ENCODE results near the gene DCAF11. TPM values are rescaled to one million over a fixed set of nuclear protein-coding genes. Genes with fewer than 3 reads are reported as not detected.

Gene DCAF11
- total RNA-seq, 1 donor from 2014 or later = 54.1 TPM

DNA sequence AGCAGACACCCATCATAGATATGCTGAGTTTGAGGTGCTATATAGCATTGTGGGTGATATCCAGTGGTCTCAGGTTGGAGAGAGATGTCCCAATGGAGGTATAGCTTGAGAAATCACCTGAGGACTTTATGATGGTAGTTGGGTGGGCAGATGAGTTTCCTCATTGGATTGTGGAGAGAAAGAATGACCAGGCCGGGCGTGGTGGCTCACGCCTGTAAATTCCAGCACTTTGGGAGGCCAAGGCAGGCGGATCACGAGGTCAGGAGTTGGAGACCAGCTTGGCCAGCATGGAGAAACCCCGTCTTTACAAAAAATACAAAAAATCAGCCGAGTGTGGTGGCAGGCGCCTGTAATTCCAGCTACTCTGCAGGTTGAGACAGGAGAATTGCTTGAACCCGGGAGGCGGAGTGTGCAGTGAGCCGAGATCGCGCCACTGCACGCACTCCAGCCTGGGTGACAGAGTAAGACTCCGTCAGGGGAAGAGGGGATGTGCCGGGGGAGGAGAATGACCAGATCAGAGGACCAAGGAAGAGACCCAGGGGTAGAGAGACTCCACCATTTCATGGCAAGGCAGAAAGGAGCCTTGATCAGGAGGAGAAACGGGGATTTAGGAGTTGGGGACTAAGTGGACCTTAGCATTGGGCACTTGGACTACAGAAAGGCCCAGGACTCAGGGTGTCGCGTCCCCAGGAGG lies 21.2 kb upstream of the DCAF11 start:
- Mint-ChIP-seq H3K4me3 (ENCODE audit: unreplicated experiment) (peak overlapping the region; percentile 82), H3K27me3 (ENCODE audit: unreplicated experiment) (peaks cover 14% of the 10 kb centered on the region), H3K36me3 (ENCODE audit: unreplicated experiment) (no peaks in the 10 kb centered on the region), H3K9me3 (ENCODE audit: unreplicated experiment) (peaks cover 12% of the 10 kb centered on the region), H3K4me1 (ENCODE audit: low read depth, unreplicated experiment) (peaks cover 29% of the 10 kb centered on the region), H3K27ac (ENCODE audit: unreplicated experiment) (peak overlapping the region; percentile 94)
- DNase-seq = no peak
- TF ChIP-seq, protein P1, sequence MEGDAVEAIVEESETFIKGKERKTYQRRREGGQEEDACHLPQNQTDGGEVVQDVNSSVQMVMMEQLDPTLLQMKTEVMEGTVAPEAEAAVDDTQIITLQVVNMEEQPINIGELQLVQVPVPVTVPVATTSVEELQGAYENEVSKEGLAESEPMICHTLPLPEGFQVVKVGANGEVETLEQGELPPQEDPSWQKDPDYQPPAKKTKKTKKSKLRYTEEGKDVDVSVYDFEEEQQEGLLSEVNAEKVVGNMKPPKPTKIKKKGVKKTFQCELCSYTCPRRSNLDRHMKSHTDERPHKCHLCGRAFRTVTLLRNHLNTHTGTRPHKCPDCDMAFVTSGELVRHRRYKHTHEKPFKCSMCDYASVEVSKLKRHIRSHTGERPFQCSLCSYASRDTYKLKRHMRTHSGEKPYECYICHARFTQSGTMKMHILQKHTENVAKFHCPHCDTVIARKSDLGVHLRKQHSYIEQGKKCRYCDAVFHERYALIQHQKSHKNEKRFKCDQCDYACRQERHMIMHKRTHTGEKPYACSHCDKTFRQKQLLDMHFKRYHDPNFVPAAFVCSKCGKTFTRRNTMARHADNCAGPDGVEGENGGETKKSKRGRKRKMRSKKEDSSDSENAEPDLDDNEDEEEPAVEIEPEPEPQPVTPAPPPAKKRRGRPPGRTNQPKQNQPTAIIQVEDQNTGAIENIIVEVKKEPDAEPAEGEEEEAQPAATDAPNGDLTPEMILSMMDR (IDR thresholded peaks at IDR 0.05; ENCODE audit: partially characterized antibody, unreplicated experiment) = no peak

DNA sequence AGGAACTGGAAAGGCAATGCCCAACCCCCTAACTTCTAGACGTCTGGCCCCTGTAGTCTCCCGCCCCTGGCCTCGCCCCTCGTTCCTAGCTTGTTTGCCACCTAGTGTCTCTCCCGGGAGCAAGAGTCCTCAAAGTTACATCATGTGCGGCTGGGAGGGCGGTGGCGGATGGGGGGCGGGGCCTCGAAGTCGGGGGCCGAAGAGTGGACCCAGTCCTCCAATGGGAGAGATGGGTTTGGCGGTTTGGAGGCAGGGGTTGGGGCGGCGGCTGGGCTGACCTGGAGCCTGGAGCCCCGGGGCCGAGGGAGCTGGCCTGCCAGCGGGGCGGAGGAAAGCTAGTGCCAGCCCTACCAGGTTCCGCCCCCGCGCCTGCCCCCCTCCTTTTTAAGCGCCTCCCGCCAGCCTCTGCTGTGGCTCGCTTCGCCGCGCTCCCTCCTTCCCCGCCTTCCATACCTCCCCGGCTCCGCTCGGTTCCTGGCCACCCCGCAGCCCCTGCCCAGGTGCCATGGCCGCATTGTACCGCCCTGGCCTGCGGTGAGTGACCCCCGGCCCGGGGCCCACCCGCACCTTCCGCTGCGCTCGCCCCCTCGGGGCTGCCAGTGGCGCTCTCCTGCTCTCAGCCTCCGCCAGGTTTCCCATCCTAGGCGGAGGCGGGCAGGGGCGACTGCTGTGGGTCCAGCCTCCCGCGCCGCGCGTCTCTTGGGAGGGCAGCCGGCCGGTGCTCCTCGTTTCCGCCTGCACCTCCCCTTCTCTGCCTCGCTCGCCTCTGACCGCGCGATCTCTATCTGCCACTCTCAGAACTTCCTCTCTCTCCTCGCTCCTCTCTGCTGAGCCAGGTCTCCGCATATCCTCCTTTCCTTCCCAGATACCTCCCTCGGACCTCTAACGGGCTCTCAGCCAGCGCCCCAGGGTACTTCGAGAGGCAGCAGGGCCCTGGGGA lies 20.4 kb upstream of the DCAF11 start, which contains the start of gene PCK2:
PCK2 (plus strand) TSS at position 411 of the 940 bp plus-strand sequence; CDS start at position 506, 95 bp downstream.
- Mint-ChIP-seq H3K27me3 (ENCODE audit: unreplicated experiment) (peaks cover 14% of the 10 kb centered on the region), H3K36me3 (ENCODE audit: unreplicated experiment) (no peaks in the 10 kb centered on the region), H3K4me1 (ENCODE audit: low read depth, unreplicated experiment) (peaks cover 29% of the 10 kb centered on the region), H3K9me3 (ENCODE audit: unreplicated experiment) (peaks cover 12% of the 10 kb centered on the region), H3K4me3 (ENCODE audit: unreplicated experiment) (peak within 1 kb of the TSS; percentile 100), H3K27ac (ENCODE audit: unreplicated experiment) (peak within 1 kb of the TSS; percentile 98)
- DNase-seq = peak; percentile 89
- TF ChIP-seq, protein P1 (IDR thresholded peaks at IDR 0.05; ENCODE audit: partially characterized antibody, unreplicated experiment) = no peak

DNA sequence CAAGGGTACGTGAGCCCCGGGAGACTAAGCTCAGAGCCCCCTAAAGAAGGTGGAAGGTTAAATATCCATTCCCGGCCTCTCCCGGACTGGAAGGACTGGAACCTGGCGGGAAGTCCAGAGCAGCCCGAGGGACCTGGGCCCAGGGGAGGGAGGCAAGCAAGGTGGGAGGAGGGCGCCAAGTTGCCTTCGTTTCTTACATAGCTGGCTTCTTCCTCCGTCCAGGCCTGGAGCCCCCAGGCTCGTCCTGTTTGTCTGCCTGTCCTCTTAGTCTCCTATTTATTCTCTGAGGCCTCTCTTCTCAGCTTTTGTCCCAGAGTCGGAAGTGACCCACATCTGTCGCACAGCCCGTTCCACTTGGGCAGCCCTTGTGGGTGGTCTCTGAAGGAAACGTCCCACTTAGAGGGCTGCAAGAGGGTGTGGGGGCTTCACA lies 19.7 kb upstream of the DCAF11 start:
- TF ChIP-seq, protein P1 (IDR thresholded peaks at IDR 0.05; ENCODE audit: partially characterized antibody, unreplicated experiment) = no peak
- Mint-ChIP-seq H3K4me1 (ENCODE audit: low read depth, unreplicated experiment) (peaks cover 24% of the 10 kb centered on the region), H3K9me3 (ENCODE audit: unreplicated experiment) (peaks cover 12% of the 10 kb centered on the region), H3K27ac (ENCODE audit: unreplicated experiment) (peak overlapping the region; percentile 98), H3K36me3 (ENCODE audit: unreplicated experiment) (no peaks in the 10 kb centered on the region), H3K4me3 (ENCODE audit: unreplicated experiment) (peak overlapping the region; percentile 100), H3K27me3 (ENCODE audit: unreplicated experiment) (peaks cover 14% of the 10 kb centered on the region)
- no peak for DNase-seq

DNA sequence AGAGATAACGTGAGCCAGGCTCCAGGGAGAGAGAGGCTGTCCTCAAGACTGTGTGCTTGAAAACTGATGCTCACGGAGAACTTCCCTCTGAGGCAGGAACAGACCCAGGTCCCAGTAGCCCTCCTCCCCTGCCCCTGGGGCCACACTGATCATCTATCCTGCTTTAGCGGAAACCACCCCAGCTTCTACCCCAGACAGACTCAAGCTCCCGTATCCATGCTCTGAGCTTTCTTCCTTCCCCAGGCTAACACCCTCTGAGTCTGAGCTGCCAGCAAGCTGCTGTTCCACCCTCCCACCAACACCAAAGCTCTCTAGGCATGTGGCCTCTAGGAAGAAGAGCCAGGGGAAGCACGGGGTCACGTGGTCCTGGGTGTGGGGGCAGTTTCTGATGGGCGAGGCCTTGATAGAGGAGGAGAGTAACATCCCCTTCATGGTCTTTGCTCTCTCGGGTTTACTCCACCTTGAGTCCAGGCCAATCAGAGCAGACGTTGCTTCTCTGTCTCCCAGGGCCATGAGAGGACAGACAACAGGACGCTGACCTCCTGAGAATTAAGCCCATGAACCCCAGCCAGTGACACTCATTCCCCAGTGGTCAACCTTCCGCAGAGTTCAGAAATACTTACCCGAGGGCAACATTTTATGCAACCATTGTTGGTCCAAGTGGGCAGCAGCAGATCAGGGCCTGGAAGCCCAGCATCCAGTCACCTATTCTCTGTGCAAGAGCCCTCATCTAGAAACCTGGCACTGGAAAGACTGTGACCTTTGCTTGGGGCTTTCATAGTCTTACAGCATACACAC lies 19.1 kb upstream of the DCAF11 start:
- H3K27ac Mint-ChIP-seq (ENCODE audit: unreplicated experiment) = peak overlapping the region; percentile 98
- peaks cover 19% of the 10 kb centered on the region for H3K4me1 Mint-ChIP-seq (ENCODE audit: low read depth, unreplicated experiment)
- H3K36me3 Mint-ChIP-seq (ENCODE audit: unreplicated experiment) = no peaks in the 10 kb centered on the region
- DNase-seq = peak; percentile 78
- TF ChIP-seq, protein P1 (IDR thresholded peaks at IDR 0.05; ENCODE audit: partially characterized antibody, unreplicated experiment) = no peak
- peaks cover 12% of the 10 kb centered on the region for H3K9me3 Mint-ChIP-seq (ENCODE audit: unreplicated experiment)
- peaks cover 14% of the 10 kb centered on the region for H3K27me3 Mint-ChIP-seq (ENCODE audit: unreplicated experiment)
- peak overlapping the region; percentile 100 for H3K4me3 Mint-ChIP-seq (ENCODE audit: unreplicated experiment)
